Measurements from ENCODE around the gene ZCCHC17. TPM values are rescaled to one million over a fixed set of nuclear protein-coding genes. Genes with fewer than 3 reads are reported as not detected.

The ZCCHC17 gene
- total and polyA plus RNA-seq, 2 donors (not counting 3 experiments of a cell fraction or from before 2014, with no cell fraction given), result 32.0 to 41.4 TPM

DNA sequence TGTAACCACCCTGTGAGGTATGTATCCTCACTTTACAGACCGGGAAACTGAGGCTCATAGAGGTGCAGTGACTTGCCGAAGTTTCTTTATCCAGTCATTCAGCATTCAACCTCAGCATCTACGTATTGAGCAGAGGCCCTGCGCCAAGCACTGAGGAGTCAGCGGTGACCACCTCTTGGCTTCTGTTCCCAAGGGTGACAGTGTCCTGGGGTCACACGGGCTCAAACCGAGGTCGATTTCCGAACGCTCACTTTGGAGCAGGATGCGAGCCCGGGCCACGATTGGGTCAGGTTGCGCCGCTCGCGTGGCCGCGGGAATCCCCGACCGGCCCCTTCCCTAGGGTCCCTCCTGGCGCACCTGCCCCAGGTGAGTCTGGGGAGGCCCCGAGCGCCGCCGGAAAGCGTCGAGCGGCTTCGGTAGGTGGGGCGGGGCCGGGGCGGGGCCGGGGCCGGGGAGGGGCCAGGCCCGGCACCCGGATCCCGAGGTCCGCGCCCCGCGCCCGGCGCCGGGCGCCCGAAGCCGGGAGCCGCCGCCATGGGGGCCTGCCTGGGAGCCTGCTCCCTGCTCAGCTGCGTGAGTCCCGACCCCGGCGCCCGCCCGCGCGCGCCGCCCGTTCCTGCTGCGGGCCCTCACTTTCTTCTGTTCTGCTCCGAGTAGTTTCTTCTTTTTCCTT, 116.0 kb downstream of the ZCCHC17 start, which contains the start of gene SERINC2:
Gene SERINC2 (plus strand): TSS at position 482 of the 673 bp plus-strand sequence. CDS start 53 bp downstream, at position 535.
- intact Hi-C loops (cut with micrococcal nuclease), result no loop called here
- H4K20me1 ChIP-seq (replicated peaks; ENCODE audit: control insufficient read depth, extremely low read depth, insufficient read depth, low read length), result no peaks in the 10 kb centered on the region
- H3K27me3 ChIP-seq (ENCODE audit: control insufficient read depth in 2 of 2, insufficient read depth in 2 of 2, low read length in 2 of 2), result peaks cover 9 to 26% of the 10 kb centered on the region in 2 experiments
- H3K9me1 ChIP-seq (replicated peaks; ENCODE audit: control insufficient read depth, extremely low read depth, insufficient read depth, low read length), result no peaks in the 10 kb centered on the region
- H2AFZ ChIP-seq (ENCODE audit: low read depth, low read length), result peak within 1 kb of the TSS; percentile 90
- POLR2A ChIA-PET, result interaction anchor here (0.6 kb wide), 1 partner anchor 241 kb away, joined by 3 read pairs; no protein-coding TSS in a partner anchor
- peak within 1 kb of the TSS; percentile 77 for H3K4me2 ChIP-seq (ENCODE audit: insufficient read depth, low read length)
- no peak within 1 kb of the TSS for H3K27ac ChIP-seq (ENCODE audit: insufficient read depth, low read depth, low read length)
- dilution Hi-C loops (cut with MboI; ENCODE audit: extremely low pct_ligation_motif_present, low sequenced_read_pairs), result no loop called here
- peaks cover 5% of the 10 kb centered on the region for H3K4me1 ChIP-seq (ENCODE audit: control insufficient read depth, extremely low read depth, insufficient read depth, low read length)
- CTCF ChIA-PET, result interaction anchor here (0.6 to 17.5 kb wide), 4 partner anchors 17 to 489 kb away, joined by 3 to 236 read pairs (median 3); no protein-coding TSS in a partner anchor
- peak within 1 kb of the TSS; percentile 73 for H3K9ac ChIP-seq (replicated peaks; ENCODE audit: extremely low read depth, insufficient read depth, low read length)
- no TSS peak for BruUV-seq (replicated peaks)
- TF ChIP-seq POLR2AphosphoS5 (IDR thresholded peaks at IDR 0.05; ENCODE audit: insufficient read depth, low read depth, low read length) (no peak), POLR2A (IDR thresholded peaks at IDR 0.05; ENCODE audit: low read depth, low read length) (peak; percentile 53)
- no peaks in the 10 kb centered on the region for H3K9me3 ChIP-seq (replicated peaks; ENCODE audit: control insufficient read depth, insufficient read depth, low read length)
- H3K36me3 ChIP-seq (ENCODE audit: control insufficient read depth in 2 of 2, extremely low read depth in 1 of 2, insufficient read depth in 2 of 2, low read length in 2 of 2), result no peaks in the 10 kb centered on the region
- H3K4me3 ChIP-seq (replicated peaks in 1 of 3; ENCODE audit: insufficient read depth in 1 of 3, low read depth in 1 of 3, low read length in 3 of 3), result peak within 1 kb of the TSS; percentile 50 to 81 (median 56)
- no peaks in the 10 kb centered on the region for H3K79me2 ChIP-seq (ENCODE audit: control insufficient read depth, insufficient read depth, low read length)
- DNase-seq (ENCODE audit: low read depth, low spot score) (no peak), FAIRE-seq (peak; percentile 50)

- Histone ChIP-seq H3K27ac (ENCODE audit: insufficient read depth, low read depth, low read length) (no peak overlapping the region), H3K4me2 (ENCODE audit: insufficient read depth, low read length) (peak overlapping the region; percentile 77), H3K9me3 (replicated peaks; ENCODE audit: control insufficient read depth, insufficient read depth, low read length) (no peaks in the 10 kb centered on the region), H3K79me2 (ENCODE audit: control insufficient read depth, insufficient read depth, low read length) (no peaks in the 10 kb centered on the region), H3K4me1 (ENCODE audit: control insufficient read depth, extremely low read depth, insufficient read depth, low read length) (peaks cover 5% of the 10 kb centered on the region), H3K9ac (replicated peaks; ENCODE audit: extremely low read depth, insufficient read depth, low read length) (peak overlapping the region; percentile 73), H3K9me1 (replicated peaks; ENCODE audit: control insufficient read depth, extremely low read depth, insufficient read depth, low read length) (no peaks in the 10 kb centered on the region), H3K36me3 (ENCODE audit: control insufficient read depth in 2 of 2, extremely low read depth in 1 of 2, insufficient read depth in 2 of 2, low read length in 2 of 2) (no peaks in the 10 kb centered on the region), H3K4me3 (replicated peaks in 1 of 3; ENCODE audit: insufficient read depth in 1 of 3, low read depth in 1 of 3, low read length in 3 of 3) (peak overlapping the region; percentile 50 to 81 (median 56)), H2AFZ (ENCODE audit: low read depth, low read length) (peak overlapping the region; percentile 90), H4K20me1 (replicated peaks; ENCODE audit: control insufficient read depth, extremely low read depth, insufficient read depth, low read length) (no peaks in the 10 kb centered on the region), H3K27me3 (ENCODE audit: control insufficient read depth in 2 of 2, insufficient read depth in 2 of 2, low read length in 2 of 2) (peaks cover 9 to 26% of the 10 kb centered on the region in 2 experiments)
- dilution Hi-C loops (cut with MboI; ENCODE audit: extremely low pct_ligation_motif_present, low sequenced_read_pairs) (no loop called here), intact Hi-C loops (cut with micrococcal nuclease) (no loop called here)
- TF ChIP-seq GATA2 (IDR thresholded peaks at IDR 0.05; ENCODE audit: insufficient read depth, insufficient read length, low read depth, low read length) (no peak), CTCF (IDR thresholded peaks at IDR 0.05; ENCODE audit: extremely low read depth in 1 of 2, insufficient read depth in 1 of 2, low read depth in 1 of 2, low read length in 2 of 2) (no peak), EZH2 (IDR thresholded peaks at IDR 0.05; ENCODE audit: borderline replicate concordance, low read depth, low read length, severe bottlenecking) (no peak), JUN (IDR thresholded peaks at IDR 0.05; ENCODE audit: borderline replicate concordance, insufficient read depth, insufficient read length, low read depth) (no peak), MYC (IDR thresholded peaks at IDR 0.05; ENCODE audit: low read depth, low read length) (no peak), POLR2A (IDR thresholded peaks at IDR 0.05; ENCODE audit: low read depth, low read length) (no peak), FOS (IDR thresholded peaks at IDR 0.05; ENCODE audit: borderline replicate concordance, insufficient read depth, low read length) (no peak), MAX (IDR thresholded peaks at IDR 0.05; ENCODE audit: insufficient read depth, insufficient read length) (no peak), POLR2AphosphoS5 (IDR thresholded peaks at IDR 0.05; ENCODE audit: insufficient read depth, low read depth, low read length) (no peak)
- BruUV-seq (replicated peaks), result no TSS peak
- ChIA-PET POLR2A (interaction anchor here (0.6 kb wide), 1 partner anchor 241 kb away, joined by 3 read pairs; no protein-coding TSS in a partner anchor), CTCF (interaction anchor here (0.6 to 17.5 kb wide), 5 partner anchors 8 to 488 kb away, joined by 3 to 236 read pairs (median 3); no protein-coding TSS in a partner anchor)
- FAIRE-seq, result peak; percentile 61
- DNase-seq (ENCODE audit: low read depth, low spot score), result peak; percentile 44
These were observed 116.7 kb downstream of the ZCCHC17 start for GRCh38 chr1:31413405-31414001.

All from endothelial cell of umbilical vein (primary cell).